ENCODE measurements around the gene FECH.
A peak's percentile ranks its signal among the peaks of the same experiment; 100 is the strongest.

FECH gene

GRCh38 chr18:57579934-57580333 lies 6.6 kb downstream of the FECH start:
- no peak for DNase-seq

- DNase-seq: no peak
Observed at GRCh38 chr18:57576316-57576715, 10.2 kb downstream of the FECH start.

GRCh38 chr18:57575542-57575941 lies 11.0 kb downstream of the FECH start:
- DNase-seq: no peak

GRCh38 chr18:57574866-57575265 lies 11.6 kb downstream of the FECH start:
- DNase-seq: no peak

- DNase-seq: no peak
Observed at GRCh38 chr18:57570162-57570561, 16.3 kb downstream of the FECH start.

GRCh38 chr18:57569133-57569532 lies 17.4 kb downstream of the FECH start:
- DNase-seq: no peak

- peak; percentile 25 for DNase-seq
Observed at GRCh38 chr18:57561728-57562423, 24.6 kb downstream of the FECH start.

- no peak for DNase-seq
Observed at GRCh38 chr18:57561261-57561660, 25.2 kb downstream of the FECH start.

- no peak for DNase-seq
Observed at GRCh38 chr18:57559314-57559713, 27.2 kb downstream of the FECH start.

GRCh38 chr18:57555134-57555533 lies 31.4 kb downstream of the FECH start:
- no peak for DNase-seq

- DNase-seq: no peak
Observed at GRCh38 chr18:57550510-57550909, 36.0 kb downstream of the FECH start.

GRCh38 chr18:57547260-57547659 lies 39.2 kb downstream of the FECH start:
- DNase-seq: no peak

- no peak for DNase-seq
Observed at GRCh38 chr18:57544936-57545660, 41.4 kb downstream of the FECH start.

GRCh38 chr18:57543560-57543959 lies 42.9 kb downstream of the FECH start:
- no peak for DNase-seq

GRCh38 chr18:57542812-57543427 lies 43.6 kb downstream of the FECH start:
- DNase-seq: no peak

- DNase-seq: no peak
Observed at GRCh38 chr18:57542126-57542525, 44.4 kb downstream of the FECH start.

- DNase-seq: no peak
Observed at GRCh38 chr18:57539702-57540101, 46.8 kb downstream of the FECH start.

GRCh38 chr18:57538614-57539013 lies 47.9 kb downstream of the FECH start:
- DNase-seq: no peak

GRCh38 chr18:57534511-57534909 lies 52.0 kb downstream of the FECH start:
- no peak for DNase-seq

- DNase-seq: no peak
Observed at GRCh38 chr18:57533868-57534510, 52.5 kb downstream of the FECH start.

- no peak for DNase-seq
Observed at GRCh38 chr18:57533006-57533867, 53.3 kb downstream of the FECH start.

GRCh38 chr18:57529151-57529550 lies 57.4 kb downstream of the FECH start:
- no peak for DNase-seq
